ENCODE results near the gene TOMM40L.

TOMM40L gene

GRCh38 chr1:161209790-161210409 lies 16.0 kb upstream of the TOMM40L start:
- peak; percentile 75 for DNase-seq (ENCODE audit: low read depth)
- TF ChIP-seq, protein P1, sequence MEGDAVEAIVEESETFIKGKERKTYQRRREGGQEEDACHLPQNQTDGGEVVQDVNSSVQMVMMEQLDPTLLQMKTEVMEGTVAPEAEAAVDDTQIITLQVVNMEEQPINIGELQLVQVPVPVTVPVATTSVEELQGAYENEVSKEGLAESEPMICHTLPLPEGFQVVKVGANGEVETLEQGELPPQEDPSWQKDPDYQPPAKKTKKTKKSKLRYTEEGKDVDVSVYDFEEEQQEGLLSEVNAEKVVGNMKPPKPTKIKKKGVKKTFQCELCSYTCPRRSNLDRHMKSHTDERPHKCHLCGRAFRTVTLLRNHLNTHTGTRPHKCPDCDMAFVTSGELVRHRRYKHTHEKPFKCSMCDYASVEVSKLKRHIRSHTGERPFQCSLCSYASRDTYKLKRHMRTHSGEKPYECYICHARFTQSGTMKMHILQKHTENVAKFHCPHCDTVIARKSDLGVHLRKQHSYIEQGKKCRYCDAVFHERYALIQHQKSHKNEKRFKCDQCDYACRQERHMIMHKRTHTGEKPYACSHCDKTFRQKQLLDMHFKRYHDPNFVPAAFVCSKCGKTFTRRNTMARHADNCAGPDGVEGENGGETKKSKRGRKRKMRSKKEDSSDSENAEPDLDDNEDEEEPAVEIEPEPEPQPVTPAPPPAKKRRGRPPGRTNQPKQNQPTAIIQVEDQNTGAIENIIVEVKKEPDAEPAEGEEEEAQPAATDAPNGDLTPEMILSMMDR (conservative IDR thresholded peaks at IDR 0.05; ENCODE audit: control insufficient read depth, insufficient read depth, low read depth, low read length) = peak; percentile 92
- H3K4me3 ChIP-seq (ENCODE audit: control insufficient read depth, low read depth, low read length) = no peak overlapping the region

- no peak overlapping the region for H3K4me3 ChIP-seq (ENCODE audit: control insufficient read depth, low read depth, low read length)
- TF ChIP-seq, protein P1 (conservative IDR thresholded peaks at IDR 0.05; ENCODE audit: control insufficient read depth, insufficient read depth, low read depth, low read length) = no peak
- no peak for DNase-seq (ENCODE audit: low read depth)
Measured at GRCh38 chr1:161214369-161214768, 11.5 kb upstream of the TOMM40L start.

- H3K4me3 ChIP-seq (ENCODE audit: control insufficient read depth, low read depth, low read length) = no peak within 1 kb of the TSS
- TF ChIP-seq, protein P1 (conservative IDR thresholded peaks at IDR 0.05; ENCODE audit: control insufficient read depth, insufficient read depth, low read depth, low read length) = no peak
- no peak for DNase-seq (ENCODE audit: low read depth)
Measured at GRCh38 chr1:161215076-161215475, 10.8 kb upstream of the TOMM40L start, which contains the start of gene FCER1G. TSS of gene FCER1G (plus strand) at chr1:161215295. CDS start at chr1:161215322, 27 bp downstream.

GRCh38 chr1:161216945-161217712 lies 8.7 kb upstream of the TOMM40L start:
- peak; percentile 97 for DNase-seq (ENCODE audit: low read depth)
- H3K4me3 ChIP-seq (ENCODE audit: control insufficient read depth, low read depth, low read length) = peak overlapping the region; percentile 19

DNA sequence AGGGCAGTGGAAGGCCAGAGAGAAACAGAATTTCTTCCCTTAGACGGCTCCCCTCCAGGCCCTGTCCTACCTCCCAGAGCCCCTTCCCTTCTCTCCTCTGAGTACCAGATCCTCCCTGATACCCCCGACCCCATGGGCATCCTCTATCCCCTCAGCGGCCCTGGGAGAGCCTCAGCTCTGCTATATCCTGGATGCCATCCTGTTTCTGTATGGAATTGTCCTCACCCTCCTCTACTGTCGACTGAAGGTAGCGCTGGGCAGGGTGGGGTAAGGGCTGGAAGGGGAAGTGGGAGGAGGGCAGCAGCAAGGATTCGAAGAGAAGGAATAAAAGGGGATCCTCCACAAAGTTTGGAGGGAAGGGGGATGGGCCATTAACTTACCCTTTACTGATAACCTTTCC lies 8.0 kb upstream of the TOMM40L start:
- H3K4me3 ChIP-seq (ENCODE audit: control insufficient read depth, low read depth, low read length) = no peak overlapping the region
- TF ChIP-seq, protein P1 (conservative IDR thresholded peaks at IDR 0.05; ENCODE audit: control insufficient read depth, insufficient read depth, low read depth, low read length) = no peak
- DNase-seq (ENCODE audit: low read depth) = no peak

More at GRCh38 chr1:161216945-161217712, 8.7 kb upstream of the TOMM40L start:
- TF ChIP-seq, protein P1 (conservative IDR thresholded peaks at IDR 0.05; ENCODE audit: control insufficient read depth, insufficient read depth, low read depth, low read length) = no peak

DNA sequence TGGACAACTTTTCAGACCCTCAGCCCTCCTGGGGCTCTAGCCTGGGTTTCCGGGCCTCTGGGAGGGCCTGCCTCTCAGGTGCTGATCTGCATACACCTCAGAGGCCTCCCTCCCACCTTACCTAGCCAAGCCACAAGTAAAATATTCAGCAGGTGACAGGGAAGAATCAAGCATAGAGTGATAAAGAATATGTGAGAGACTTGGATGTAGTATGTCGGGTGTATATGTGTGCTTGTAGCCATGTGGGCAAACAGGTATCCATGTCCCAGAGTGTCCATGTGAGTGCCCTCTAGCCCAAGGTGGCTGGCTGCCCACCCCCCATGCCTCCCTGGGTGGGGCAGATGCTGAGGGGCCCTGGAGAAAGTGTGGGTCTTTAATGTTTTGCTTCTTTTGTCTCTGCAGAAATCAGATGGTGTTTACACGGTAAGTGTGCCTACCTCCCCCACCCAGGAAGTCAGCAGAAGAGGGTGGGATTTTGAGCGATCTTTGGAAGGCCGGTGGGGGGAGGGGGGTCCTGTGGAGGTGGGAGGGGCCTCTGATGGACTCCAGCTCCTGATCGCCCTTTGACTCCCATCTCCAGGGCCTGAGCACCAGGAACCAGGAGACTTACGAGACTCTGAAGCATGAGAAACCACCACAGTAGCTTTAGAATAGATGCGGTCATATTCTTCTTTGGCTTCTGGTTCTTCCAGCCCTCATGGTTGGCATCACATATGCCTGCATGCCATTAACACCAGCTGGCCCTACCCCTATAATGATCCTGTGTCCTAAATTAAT lies 7.4 kb upstream of the TOMM40L start:
- no peak overlapping the region for H3K4me3 ChIP-seq (ENCODE audit: control insufficient read depth, low read depth, low read length)
- TF ChIP-seq, protein P1 (conservative IDR thresholded peaks at IDR 0.05; ENCODE audit: control insufficient read depth, insufficient read depth, low read depth, low read length) = no peak
- DNase-seq (ENCODE audit: low read depth) = no peak

Data from fibroblast of mammary gland (primary cell).